Stomach (tissue), 9 donors: ENCODE measurements around the gene FBXL17. TPM values are rescaled to one million over a fixed set of nuclear protein-coding genes. Genes with fewer than 3 reads are reported as not detected.

Source experiments
- DNase-seq, 2 donors: peaks; one replicate each; pipeline versions ENCODE4 v3.0.0 to v3.0.0-alpha.2; 2013 to 2019
- H3K27ac ChIP-seq, 5 donors: fragments of 200-600 bp in 4 of 5; sonication (generic) in 4 of 5; one replicate each; pipeline ENCODE4 v1.5.1; 2013 to 2019; ENCODE audit warnings: mild to moderate bottlenecking in 1 of 5, moderate library complexity in 1 of 5
- H3K27me3 ChIP-seq, 3 donors: fragments of 200-600 bp; sonication (generic); one replicate each; pipeline ENCODE4 v1.5.1; 2017 to 2019; ENCODE audit warnings: mixed run types in 1 of 3
- H3K36me3 ChIP-seq, 4 donors: fragments of 200-600 bp; sonication (generic); 1 replicate in 3 of 4; 2 replicates in 1 of 4; pipeline ENCODE4 v1.5.1; 2016 to 2019
- H3K4me1 ChIP-seq, 4 donors: fragments of 200-600 bp; sonication (generic); one replicate each; pipeline ENCODE4 v1.5.1; 2016 to 2019
- H3K4me3 ChIP-seq, 4 donors: fragments of 200-600 bp; sonication (generic) in 3 of 4; one replicate each; pipeline ENCODE4 v1.5.1; 2016 to 2019; ENCODE audit warnings: mild to moderate bottlenecking in 1 of 4
- H3K9me3 ChIP-seq, 4 donors: fragments of 200-600 bp; sonication (generic); one replicate each; pipeline ENCODE4 v1.5.1; 2016 to 2019
- CTCF ChIP-seq, 7 experiments: fragments of 450-650 bp in 4 of 7; fragments of 200-600 bp in 3 of 7; sonication (generic) in 3 of 7; IDR thresholded peaks; one replicate each; pipeline ENCODE4 v1.5.1; 2016 to 2019; ENCODE audit warnings: antibody characterized with exemption in 7 of 7, control low read depth in 2 of 7, mild to moderate bottlenecking in 1 of 7
- EP300 ChIP-seq: sonication (generic); formaldehyde crosslinking; IDR thresholded peaks from one replicate; pipeline ENCODE4 v1.6.1; 2017; ENCODE audit warnings: antibody characterized with exemption
- POLR2A ChIP-seq, 4 donors: fragments of 450-650 bp; IDR thresholded peaks; one replicate each; pipeline ENCODE4 v1.6.1; 2016; ENCODE audit warnings: antibody characterized with exemption in 4 of 4, control low read depth in 2 of 4, mild to moderate bottlenecking in 1 of 4, moderate library complexity in 1 of 4
- POLR2AphosphoS5 ChIP-seq, 3 donors: sonication (generic); formaldehyde crosslinking; IDR thresholded peaks; one replicate each; pipeline ENCODE4 v1.6.1; 2016; ENCODE audit warnings: antibody characterized with exemption in 3 of 3
- WGBS, 5 donors: extraction: QIAGEN DNeasy Blood & Tissue Kit in 3 of 5; methylation state at CpG; one replicate each; pipeline versions ENCODE4 v1.1.5 to v1.1.7; 2013 to 2018; 5-methylcytosine and 5-hydroxymethylcytosine counted together
- intact Hi-C: fragments of 100-400 bp; cut with DNase I; formaldehyde crosslinking; loops from one replicate; pipeline ENCODE4 v1.15.1; 2023; ENCODE audit warnings: low total_unique reads
- polyA plus RNA-seq, 3 donors: library from polyadenylated mRNA; stranded (reverse); fragments of 200-250 nt; gene quantifications; one replicate each; pipeline ENCODE4 v1.2.3, GENCODE V29; 2013
- total RNA-seq, 5 donors: library from RNA; depleted of rRNA; stranded (reverse); fragments of >200 nt; gene quantifications; one replicate each; pipeline versions ENCODE4 v1.1.0 to v1.2.3, GENCODE V29; 2014 to 2016
- donor health status: healthy with polysubstance abuse.
- donor health status: Bipolar disorder and iron deficiency.
- donor health status: healthy.

The FBXL17 gene
- total and polyA plus RNA-seq, 8 donors = 3.8 to 28.0 (median 14.4) TPM

- Histone ChIP-seq H3K4me3 (no peak overlapping the region), H3K27ac (no peak overlapping the region), H3K27me3 (no peaks in the 10 kb centered on the region), H3K9me3 (no peaks in the 10 kb centered on the region), H3K4me1 (peaks cover 0 to 8% (median 1%) of the 10 kb centered on the region in 4 donors), H3K36me3 (peaks cover 0 to 11% (median 0%) of the 10 kb centered on the region in 4 donors)
- intact Hi-C loops = no loop called here
- no peak for TF ChIP-seq CTCF (IDR thresholded peaks at IDR 0.05)
- no peak for TF ChIP-seq EP300
- TF ChIP-seq POLR2A (IDR thresholded peaks at IDR 0.05) = no peak
- TF ChIP-seq POLR2AphosphoS5 (IDR thresholded peaks at IDR 0.05) = no peak
- no peak for DNase-seq
- WGBS, 5 donors = 66 to 81% (median 70%) methylated on average over 5 of the region's 5 CpGs
Observed at GRCh38 chr5:108344103-108344822, 37.6 kb downstream of the FBXL17 start.

- H3K4me3 ChIP-seq = no peak overlapping the region
- H3K4me1 ChIP-seq = peaks cover 0 to 8% (median 4%) of the 10 kb centered on the region in 4 donors
- DNase-seq = no peak
- H3K9me3 ChIP-seq = no peaks in the 10 kb centered on the region
- H3K27me3 ChIP-seq = no peaks in the 10 kb centered on the region
- intact Hi-C loops = no loop called here
- no peak for TF ChIP-seq POLR2A (IDR thresholded peaks at IDR 0.05)
- TF ChIP-seq POLR2AphosphoS5 (IDR thresholded peaks at IDR 0.05) = no peak
- no peak for TF ChIP-seq EP300
- no peak for TF ChIP-seq CTCF (IDR thresholded peaks at IDR 0.05)
- 93 to 100% (median 95%) methylated on average over 1 of the region's 1 CpG for WGBS, 5 donors
- no peak overlapping the region for H3K27ac ChIP-seq
- peaks cover 0 to 5% (median 0%) of the 10 kb centered on the region in 4 donors for H3K36me3 ChIP-seq
Observed at GRCh38 chr5:108341866-108342265, 40.0 kb downstream of the FBXL17 start.

- H3K4me3 ChIP-seq = no peak overlapping the region
- peaks cover 0 to 8% (median 4%) of the 10 kb centered on the region in 4 donors for H3K4me1 ChIP-seq
- WGBS, 5 donors = 87 to 96% (median 93%) methylated on average over 8 of the region's 8 CpGs
- intact Hi-C loops = no loop called here
- no peak for TF ChIP-seq EP300
- TF ChIP-seq CTCF (IDR thresholded peaks at IDR 0.05) = no peak
- TF ChIP-seq POLR2AphosphoS5 (IDR thresholded peaks at IDR 0.05) = no peak
- TF ChIP-seq POLR2A (IDR thresholded peaks at IDR 0.05) = no peak
- DNase-seq = no peak
- H3K27me3 ChIP-seq = no peaks in the 10 kb centered on the region
- peaks cover 0 to 4% (median 0%) of the 10 kb centered on the region in 4 donors for H3K36me3 ChIP-seq
- H3K9me3 ChIP-seq = no peaks in the 10 kb centered on the region
- H3K27ac ChIP-seq = no peak overlapping the region
Observed at GRCh38 chr5:108340131-108340530, 41.8 kb downstream of the FBXL17 start.

- Histone ChIP-seq H3K36me3 (peaks cover 0 to 6% (median 1%) of the 10 kb centered on the region in 4 donors), H3K27ac (no peak overlapping the region), H3K9me3 (no peaks in the 10 kb centered on the region), H3K27me3 (no peaks in the 10 kb centered on the region), H3K4me3 (no peak overlapping the region), H3K4me1 (peaks cover 0 to 8% (median 3%) of the 10 kb centered on the region in 4 donors)
- DNase-seq = peak in 1 of 2 donors; percentile 4
- intact Hi-C loops = no loop called here
- no peak for TF ChIP-seq POLR2A (IDR thresholded peaks at IDR 0.05)
- no peak for TF ChIP-seq CTCF (IDR thresholded peaks at IDR 0.05)
- TF ChIP-seq EP300 = no peak
- no peak for TF ChIP-seq POLR2AphosphoS5 (IDR thresholded peaks at IDR 0.05)
- 18 to 56% (median 45%) methylated on average over 1 of the region's 1 CpG for WGBS, 5 donors
Observed at GRCh38 chr5:108339220-108339619, 42.7 kb downstream of the FBXL17 start.
